SU-DHL-6 (cell line): Measurements from ENCODE around the gene ANKRD13A.
"Not testable (repeated sequence)": the region's sequence is repeated elsewhere in the genome, so short reads cannot be mapped to it uniquely, and the experiment has no call there.

ENCODE experiments used
- H2AFZ ChIP-seq: fragments of 200-600 bp; sonication (generic); 2 replicates; pipeline ENCODE4 v1.6.1; 2014; ENCODE audit warnings: low read depth, mild to moderate bottlenecking, moderate library complexity, mixed read lengths, antibody characterized with exemption, low read length; ENCODE audit not compliant: severe bottlenecking
- H3F3A ChIP-seq: fragments of 200-600 bp; shearing (Covaris generic); 2 replicates; pipeline ENCODE4 v1.6.0; 2016; ENCODE audit warnings: antibody characterized with exemption, mild to moderate bottlenecking; ENCODE audit not compliant: insufficient read depth
- H3K27ac ChIP-seq: fragments of 200-600 bp; sonication (generic); 2 replicates; pipeline ENCODE4 v1.5.1; 2016; ENCODE audit warnings: low read depth, mild to moderate bottlenecking, low read length, moderate library complexity, mixed read lengths
- H3K27me3 ChIP-seq: fragments of 200-600 bp; sonication (generic), shearing (Covaris generic); 2 replicates; pipeline ENCODE4 v1.6.0; 2014; ENCODE audit warnings: mild to moderate bottlenecking, low read length
- H3K36me3 ChIP-seq: fragments of 200-600 bp; sonication (generic); 2 replicates; pipeline ENCODE4 v1.6.1; 2014; ENCODE audit warnings: mild to moderate bottlenecking, low read length, mixed read lengths
- H3K4me2 ChIP-seq: fragments of 300-600, 200-600 bp; shearing (Covaris generic), sonication (generic); 2 replicates; pipeline ENCODE4 v1.6.0; 2014; ENCODE audit warnings: low read length, low read depth, mild to moderate bottlenecking; ENCODE audit not compliant: poor library complexity, severe bottlenecking
- H3K4me3 ChIP-seq: fragments of 200-600 bp; sonication (generic); 2 replicates; pipeline ENCODE4 v1.5.1; 2014; ENCODE audit warnings: antibody characterized with exemption, low read length, mild to moderate bottlenecking, mixed read lengths; ENCODE audit not compliant: insufficient read depth, poor library complexity, severe bottlenecking
- H3K79me2 ChIP-seq: fragments of 200-600 bp; sonication (generic); 2 replicates; pipeline ENCODE4 v1.6.1; 2014; ENCODE audit warnings: mild to moderate bottlenecking, low read length, moderate library complexity; ENCODE audit not compliant: insufficient read depth
- H3K9ac ChIP-seq: fragments of 200-600 bp; sonication (generic); 2 replicates; pipeline ENCODE4 v1.7.0; 2014; ENCODE audit warnings: mild to moderate bottlenecking, low read length
- H3K9me2 ChIP-seq: fragments of 200-600 bp; sonication (generic); replicated peaks from 2 replicates; pipeline ENCODE4 v1.6.1; 2014; ENCODE audit warnings: low read length; ENCODE audit not compliant: insufficient read depth
- H3K9me3 ChIP-seq: fragments of 200-600 bp; sonication (generic); 2 replicates; pipeline ENCODE4 v1.6.1; 2014; ENCODE audit warnings: low read length, mixed read lengths; ENCODE audit not compliant: insufficient read depth
- H4K20me1 ChIP-seq: fragments of 200-600 bp; sonication (generic); 2 replicates; pipeline ENCODE4 v1.6.1; 2014; ENCODE audit warnings: low read depth, mild to moderate bottlenecking, antibody characterized with exemption, low read length, moderate library complexity, mixed read lengths
- CTCF ChIP-seq: fragments of 200-600 bp; sonication (generic); IDR thresholded peaks from one replicate; pipeline ENCODE4 v1.5.1; 2017; ENCODE audit warnings: antibody characterized with exemption, mild to moderate bottlenecking, low read length, moderate library complexity; ENCODE audit not compliant: insufficient read depth, poor library complexity, severe bottlenecking
- EZH2phosphoT487 ChIP-seq: fragments of 200-600 bp; sonication (generic), shearing (Covaris generic); conservative IDR thresholded peaks from 2 replicates; pipeline ENCODE4 v1.6.1; 2018; ENCODE audit warnings: mild to moderate bottlenecking, antibody characterized with exemption, low read length, moderate library complexity, mixed read lengths

The ANKRD13A gene

GRCh38 chr12:109983432-109984142 lies 15.6 kb upstream of the ANKRD13A start:
- Histone ChIP-seq H3K9me3 (no peaks in the 10 kb centered on the region), H3K4me2 (no peak overlapping the region), H3K9me2 (no peaks in the 10 kb centered on the region), H3K4me3 (no peak overlapping the region), H3K36me3 (peaks cover 47% of the 10 kb centered on the region), H4K20me1 (0 out of 2 replicates have a peak, but pooled peaks cover 2% of the 10 kb centered on the region), H3F3A (no peaks in the 10 kb centered on the region), H3K9ac (no peak overlapping the region), H3K27me3 (no peaks in the 10 kb centered on the region), H3K27ac (no peak overlapping the region), H3K79me2 (peaks cover 21% of the 10 kb centered on the region; the same call in 1 of the 2 replicates), H2AFZ (no peak overlapping the region)
- TF ChIP-seq EZH2phosphoT487 = no peak

GRCh38 chr12:109986236-109986635 lies 13.0 kb upstream of the ANKRD13A start:
- H3K79me2 ChIP-seq = peaks cover 47% of the 10 kb centered on the region
- not testable (repeated sequence) for H3K9me2 ChIP-seq, H3K4me3 ChIP-seq, H3F3A ChIP-seq, H3K27ac ChIP-seq, H4K20me1 ChIP-seq, H3K4me2 ChIP-seq, H3K9me3 ChIP-seq, H2AFZ ChIP-seq, H3K9ac ChIP-seq, H3K27me3 ChIP-seq
- peaks cover 54% of the 10 kb centered on the region for H3K36me3 ChIP-seq

GRCh38 chr12:109987615-109988014 lies 11.6 kb upstream of the ANKRD13A start:
- Histone ChIP-seq H3K4me2 (no peak overlapping the region), H3K36me3 (peaks cover 47% of the 10 kb centered on the region), H3K4me3 (no peak overlapping the region), H3K9me3 (no peaks in the 10 kb centered on the region), H2AFZ (no peak overlapping the region), H3K27ac (no peak overlapping the region), H3K27me3 (no peaks in the 10 kb centered on the region), H4K20me1 (peaks cover 2% of the 10 kb centered on the region; the same call in 1 of the 2 replicates), H3K79me2 (peaks cover 61% of the 10 kb centered on the region), H3K9ac (no peak overlapping the region), H3K9me2 (no peaks in the 10 kb centered on the region), H3F3A (no peaks in the 10 kb centered on the region)
- TF ChIP-seq CTCF (no peak), EZH2phosphoT487 (no peak)

GRCh38 chr12:109988274-109988673 lies 11.0 kb upstream of the ANKRD13A start:
- H3K9me3 ChIP-seq = no peaks in the 10 kb centered on the region
- H3F3A ChIP-seq = no peaks in the 10 kb centered on the region
- TF ChIP-seq EZH2phosphoT487 (no peak), CTCF (no peak)
- H3K79me2 ChIP-seq = peaks cover 62% of the 10 kb centered on the region
- H3K9ac ChIP-seq = no peak overlapping the region
- no peak overlapping the region for H3K4me2 ChIP-seq
- H2AFZ ChIP-seq = no peak overlapping the region
- H3K4me3 ChIP-seq = no peak overlapping the region
- H3K9me2 ChIP-seq = no peaks in the 10 kb centered on the region
- peaks cover 2% of the 10 kb centered on the region; the same call in 1 of the 2 replicates for H4K20me1 ChIP-seq
- peaks cover 41% of the 10 kb centered on the region for H3K36me3 ChIP-seq
- H3K27me3 ChIP-seq = no peaks in the 10 kb centered on the region
- no peak overlapping the region for H3K27ac ChIP-seq
